NB4 (cell line): ENCODE results near the gene TMEM120B.

Source experiments
- DNase-seq: peaks from one replicate; pipeline ENCODE4 v3.0.0; 2010; ENCODE audit warnings: low read depth
- H3K4me3 ChIP-seq: one replicate; pipeline ENCODE4 v1.5.1; 2011; ENCODE audit warnings: mild to moderate bottlenecking, low read depth, low read length, moderate library complexity
- MYC ChIP-seq: IDR thresholded peaks from 2 replicates; pipeline ENCODE4 v1.6.1; 2011; ENCODE audit warnings: low read depth, low read length
- POLR2A ChIP-seq: IDR thresholded peaks from 2 replicates; pipeline ENCODE4 v1.6.1; 2011; ENCODE audit warnings: mild to moderate bottlenecking; ENCODE audit not compliant: insufficient read length; ENCODE audit errors: extremely low read depth
- TF ChIP-seq, protein P1 (sequence below): IDR thresholded peaks from one replicate; pipeline ENCODE4 v1.5.1; 2012; ENCODE audit warnings: low read depth, low read length
- TF ChIP-seq, protein P2 (sequence below): IDR thresholded peaks from 2 replicates; pipeline ENCODE4 v1.6.1; 2011; ENCODE audit warnings: low read depth, low read length

The TMEM120B gene

DNA sequence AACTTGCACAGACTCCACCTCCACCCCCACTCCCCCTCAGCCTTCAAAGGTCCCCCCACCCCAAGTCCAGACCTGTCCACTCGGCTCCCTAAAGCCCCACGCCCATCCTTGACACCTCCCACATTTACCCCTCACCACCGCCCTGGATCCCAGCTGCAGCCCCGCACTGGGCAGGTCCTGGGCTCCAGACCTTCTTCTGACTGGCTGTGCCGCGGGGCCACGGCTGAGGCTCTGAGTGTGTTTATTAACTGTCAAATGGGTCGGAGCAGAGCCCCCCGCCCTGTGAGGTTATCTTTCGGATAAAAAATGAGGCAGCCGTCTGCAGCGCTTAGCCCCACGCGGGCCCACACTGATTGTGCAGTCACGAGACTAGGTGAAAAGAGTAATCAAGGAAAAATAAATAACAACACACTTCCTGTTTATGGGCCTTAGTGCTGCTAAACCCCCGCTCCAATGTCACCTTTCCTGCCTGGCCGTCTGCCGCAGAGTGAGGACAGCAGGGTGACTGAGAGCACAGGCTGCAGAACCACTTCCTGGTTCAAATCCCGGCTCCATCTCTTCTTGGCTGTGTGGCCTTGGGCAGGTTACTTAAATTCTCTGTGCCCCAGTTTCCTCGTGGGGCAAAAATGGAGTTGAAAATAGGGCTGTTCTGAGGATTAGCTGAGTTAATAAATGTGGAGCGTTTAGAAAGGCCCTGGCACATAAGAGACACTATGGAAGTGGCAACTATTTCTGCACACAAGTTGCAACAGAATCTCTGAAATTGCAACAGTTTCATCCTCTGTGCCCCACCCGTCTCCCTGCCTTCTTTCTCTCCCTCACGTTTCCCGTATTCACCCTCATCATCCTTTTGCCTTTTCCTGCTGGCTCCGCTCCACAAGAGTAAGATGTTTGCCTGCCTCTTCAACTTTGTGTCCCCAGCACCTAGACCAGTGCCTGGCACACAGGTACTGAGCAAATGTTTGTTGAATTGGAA, 100.7 kb downstream of the TMEM120B start:
- no peak for DNase-seq
- H3K4me3 ChIP-seq, result peak overlapping the region; percentile 17

DNA sequence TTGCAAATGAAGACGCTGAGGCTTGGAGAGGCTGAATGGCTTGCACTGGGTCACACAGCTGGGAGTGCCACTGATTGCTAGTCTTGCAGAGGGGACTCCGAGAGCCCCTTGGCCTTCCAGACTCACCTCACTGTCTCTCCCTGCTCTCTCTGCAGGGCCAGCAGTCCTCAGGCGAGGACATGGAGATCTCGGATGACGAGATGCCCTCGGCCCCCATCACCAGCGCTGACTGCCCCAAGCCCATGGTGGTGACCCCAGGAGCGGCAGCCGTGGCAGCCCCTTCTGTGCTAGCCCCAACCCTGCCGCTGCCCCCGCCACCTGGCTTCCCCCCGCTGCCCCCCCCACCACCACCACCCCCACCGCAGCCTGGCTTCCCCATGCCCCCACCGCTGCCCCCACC, 101.4 kb downstream of the TMEM120B start:
- H3K4me3 ChIP-seq, result no peak overlapping the region
- no peak for DNase-seq
- TF ChIP-seq POLR2A, result no peak
- TF ChIP-seq, protein P1, sequence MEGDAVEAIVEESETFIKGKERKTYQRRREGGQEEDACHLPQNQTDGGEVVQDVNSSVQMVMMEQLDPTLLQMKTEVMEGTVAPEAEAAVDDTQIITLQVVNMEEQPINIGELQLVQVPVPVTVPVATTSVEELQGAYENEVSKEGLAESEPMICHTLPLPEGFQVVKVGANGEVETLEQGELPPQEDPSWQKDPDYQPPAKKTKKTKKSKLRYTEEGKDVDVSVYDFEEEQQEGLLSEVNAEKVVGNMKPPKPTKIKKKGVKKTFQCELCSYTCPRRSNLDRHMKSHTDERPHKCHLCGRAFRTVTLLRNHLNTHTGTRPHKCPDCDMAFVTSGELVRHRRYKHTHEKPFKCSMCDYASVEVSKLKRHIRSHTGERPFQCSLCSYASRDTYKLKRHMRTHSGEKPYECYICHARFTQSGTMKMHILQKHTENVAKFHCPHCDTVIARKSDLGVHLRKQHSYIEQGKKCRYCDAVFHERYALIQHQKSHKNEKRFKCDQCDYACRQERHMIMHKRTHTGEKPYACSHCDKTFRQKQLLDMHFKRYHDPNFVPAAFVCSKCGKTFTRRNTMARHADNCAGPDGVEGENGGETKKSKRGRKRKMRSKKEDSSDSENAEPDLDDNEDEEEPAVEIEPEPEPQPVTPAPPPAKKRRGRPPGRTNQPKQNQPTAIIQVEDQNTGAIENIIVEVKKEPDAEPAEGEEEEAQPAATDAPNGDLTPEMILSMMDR, result no peak
- no peak for TF ChIP-seq MYC
- TF ChIP-seq, protein P2, sequence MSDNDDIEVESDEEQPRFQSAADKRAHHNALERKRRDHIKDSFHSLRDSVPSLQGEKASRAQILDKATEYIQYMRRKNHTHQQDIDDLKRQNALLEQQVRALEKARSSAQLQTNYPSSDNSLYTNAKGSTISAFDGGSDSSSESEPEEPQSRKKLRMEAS, result no peak

More for the DNA sequence above, 100.7 kb downstream of the TMEM120B start:
- TF ChIP-seq, protein P2, result no peak
- TF ChIP-seq, protein P1, result no peak
- TF ChIP-seq POLR2A, result no peak
- TF ChIP-seq MYC, result no peak

DNA sequence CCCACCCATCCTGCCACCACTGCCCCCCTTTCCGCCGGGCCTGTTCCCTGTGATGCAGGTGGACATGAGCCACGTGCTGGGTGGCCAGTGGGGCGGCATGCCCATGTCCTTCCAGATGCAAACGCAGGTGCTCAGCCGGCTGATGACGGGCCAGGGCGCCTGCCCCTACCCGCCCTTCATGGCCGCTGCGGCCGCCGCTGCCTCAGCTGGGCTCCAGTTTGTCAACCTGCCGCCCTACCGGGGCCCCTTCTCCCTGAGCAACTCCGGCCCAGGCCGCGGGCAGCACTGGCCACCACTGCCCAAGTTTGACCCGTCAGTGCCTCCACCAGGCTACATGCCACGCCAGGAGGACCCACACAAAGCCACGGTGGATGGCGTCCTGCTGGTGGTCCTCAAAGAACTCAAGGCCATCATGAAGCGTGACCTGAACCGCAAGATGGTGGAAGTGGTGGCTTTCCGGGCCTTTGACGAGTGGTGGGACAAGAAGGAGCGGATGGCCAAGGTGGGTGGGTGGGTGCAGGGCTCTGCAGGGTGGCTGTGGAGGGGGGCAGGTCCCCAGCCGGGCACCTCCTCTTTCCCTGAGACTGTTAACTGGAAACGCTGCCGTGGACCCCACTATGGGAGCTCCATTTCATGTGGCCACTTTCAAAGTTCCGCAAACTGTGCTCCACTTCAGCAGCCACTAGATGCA, 102.0 kb downstream of the TMEM120B start:
- TF ChIP-seq, protein P1, result no peak
- no peak for TF ChIP-seq POLR2A
- TF ChIP-seq, protein P2, result no peak
- H3K4me3 ChIP-seq, result no peak overlapping the region
- no peak for DNase-seq

DNA sequence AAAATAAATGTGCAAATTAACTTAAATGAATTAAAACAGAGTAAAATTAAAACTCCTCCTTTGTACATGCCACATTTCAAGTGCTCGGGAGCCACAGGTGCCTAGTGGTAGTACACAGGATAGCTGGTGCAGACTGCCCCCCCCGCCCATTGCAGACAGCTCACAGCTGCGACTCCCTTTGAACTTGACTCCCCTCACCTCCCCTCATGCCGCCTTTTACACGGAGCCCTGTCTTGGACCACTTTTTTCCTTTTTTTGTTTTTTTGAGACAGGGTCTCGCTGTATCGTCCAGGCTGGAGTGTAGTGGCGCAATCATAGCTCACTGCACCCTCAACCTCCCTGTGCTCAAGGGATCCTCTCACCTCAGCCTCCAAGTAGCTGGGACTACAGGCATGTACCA, 102.7 kb downstream of the TMEM120B start:
- TF ChIP-seq MYC (no peak), POLR2A (no peak)
- TF ChIP-seq, protein P1, result no peak
- TF ChIP-seq, protein P2, result no peak
- DNase-seq, result no peak
- H3K4me3 ChIP-seq, result no peak overlapping the region

DNA sequence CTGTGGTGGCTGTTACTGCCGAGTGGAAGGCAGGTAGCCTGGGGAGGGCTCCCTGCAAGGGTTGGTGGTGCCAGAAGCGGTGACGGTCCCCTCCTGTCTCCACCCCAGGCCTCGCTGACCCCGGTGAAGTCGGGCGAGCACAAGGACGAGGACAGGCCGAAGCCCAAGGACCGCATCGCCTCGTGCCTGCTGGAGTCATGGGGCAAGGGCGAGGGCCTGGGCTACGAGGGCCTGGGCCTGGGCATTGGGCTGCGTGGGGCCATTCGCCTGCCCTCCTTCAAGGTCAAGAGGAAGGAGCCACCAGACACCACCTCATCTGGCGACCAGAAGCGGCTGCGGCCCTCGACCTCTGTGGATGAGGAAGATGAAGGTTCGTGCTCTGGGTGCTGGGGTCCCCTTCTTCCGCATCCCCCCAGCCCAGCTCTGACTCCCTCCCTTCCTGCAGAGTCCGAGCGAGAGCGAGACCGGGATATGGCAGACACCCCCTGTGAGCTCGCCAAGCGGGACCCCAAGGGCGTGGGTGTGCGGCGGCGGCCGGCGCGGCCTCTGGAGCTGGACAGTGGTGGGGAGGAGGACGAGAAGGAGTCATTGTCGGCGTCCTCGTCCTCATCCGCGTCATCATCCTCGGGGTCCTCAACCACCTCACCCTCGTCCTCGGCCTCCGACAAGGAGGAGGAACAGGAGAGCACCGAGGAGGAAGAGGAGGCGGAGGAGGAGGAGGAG, 104.5 kb downstream of the TMEM120B start:
- TF ChIP-seq, protein P1, result no peak
- H3K4me3 ChIP-seq, result no peak overlapping the region
- no peak for DNase-seq
